SU-DHL-6 (cell line): Measurements from ENCODE around the gene UMAD1.

Experiments used
- H2AFZ ChIP-seq: fragments of 200-600 bp; sonication (generic); 2 replicates; pipeline ENCODE4 v1.6.1; 2014; ENCODE audit warnings: low read depth, mild to moderate bottlenecking, moderate library complexity, mixed read lengths, antibody characterized with exemption, low read length; ENCODE audit not compliant: severe bottlenecking
- H3F3A ChIP-seq: fragments of 200-600 bp; shearing (Covaris generic); 2 replicates; pipeline ENCODE4 v1.6.0; 2016; ENCODE audit warnings: antibody characterized with exemption, mild to moderate bottlenecking; ENCODE audit not compliant: insufficient read depth
- H3K27ac ChIP-seq: fragments of 200-600 bp; sonication (generic); 2 replicates; pipeline ENCODE4 v1.5.1; 2016; ENCODE audit warnings: low read depth, mild to moderate bottlenecking, low read length, moderate library complexity, mixed read lengths
- H3K27me3 ChIP-seq: fragments of 200-600 bp; sonication (generic), shearing (Covaris generic); 2 replicates; pipeline ENCODE4 v1.6.0; 2014; ENCODE audit warnings: mild to moderate bottlenecking, low read length
- H3K36me3 ChIP-seq: fragments of 200-600 bp; sonication (generic); 2 replicates; pipeline ENCODE4 v1.6.1; 2014; ENCODE audit warnings: mild to moderate bottlenecking, low read length, mixed read lengths
- H3K4me2 ChIP-seq: fragments of 300-600, 200-600 bp; shearing (Covaris generic), sonication (generic); 2 replicates; pipeline ENCODE4 v1.6.0; 2014; ENCODE audit warnings: low read length, low read depth, mild to moderate bottlenecking; ENCODE audit not compliant: poor library complexity, severe bottlenecking
- H3K4me3 ChIP-seq: fragments of 200-600 bp; sonication (generic); 2 replicates; pipeline ENCODE4 v1.5.1; 2014; ENCODE audit warnings: antibody characterized with exemption, low read length, mild to moderate bottlenecking, mixed read lengths; ENCODE audit not compliant: insufficient read depth, poor library complexity, severe bottlenecking
- H3K79me2 ChIP-seq: fragments of 200-600 bp; sonication (generic); 2 replicates; pipeline ENCODE4 v1.6.1; 2014; ENCODE audit warnings: mild to moderate bottlenecking, low read length, moderate library complexity; ENCODE audit not compliant: insufficient read depth
- H3K9ac ChIP-seq: fragments of 200-600 bp; sonication (generic); 2 replicates; pipeline ENCODE4 v1.7.0; 2014; ENCODE audit warnings: mild to moderate bottlenecking, low read length
- H3K9me2 ChIP-seq: fragments of 200-600 bp; sonication (generic); replicated peaks from 2 replicates; pipeline ENCODE4 v1.6.1; 2014; ENCODE audit warnings: low read length; ENCODE audit not compliant: insufficient read depth
- H3K9me3 ChIP-seq: fragments of 200-600 bp; sonication (generic); 2 replicates; pipeline ENCODE4 v1.6.1; 2014; ENCODE audit warnings: low read length, mixed read lengths; ENCODE audit not compliant: insufficient read depth
- H4K20me1 ChIP-seq: fragments of 200-600 bp; sonication (generic); 2 replicates; pipeline ENCODE4 v1.6.1; 2014; ENCODE audit warnings: low read depth, mild to moderate bottlenecking, antibody characterized with exemption, low read length, moderate library complexity, mixed read lengths
- CTCF ChIP-seq: fragments of 200-600 bp; sonication (generic); IDR thresholded peaks from one replicate; pipeline ENCODE4 v1.5.1; 2017; ENCODE audit warnings: antibody characterized with exemption, mild to moderate bottlenecking, low read length, moderate library complexity; ENCODE audit not compliant: insufficient read depth, poor library complexity, severe bottlenecking
- EZH2phosphoT487 ChIP-seq: fragments of 200-600 bp; sonication (generic), shearing (Covaris generic); conservative IDR thresholded peaks from 2 replicates; pipeline ENCODE4 v1.6.1; 2018; ENCODE audit warnings: mild to moderate bottlenecking, antibody characterized with exemption, low read length, moderate library complexity, mixed read lengths

The UMAD1 gene

GRCh38 chr7:7792056-7792455 is 151.5 kb downstream of the UMAD1 start:
- H2AFZ ChIP-seq = no peak overlapping the region
- no peaks in the 10 kb centered on the region for H3F3A ChIP-seq
- H3K79me2 ChIP-seq = no peaks in the 10 kb centered on the region
- no peaks in the 10 kb centered on the region for H3K9me3 ChIP-seq
- H4K20me1 ChIP-seq = no peaks in the 10 kb centered on the region
- H3K9me2 ChIP-seq = no peaks in the 10 kb centered on the region
- H3K27me3 ChIP-seq = no peaks in the 10 kb centered on the region
- no peak overlapping the region for H3K4me3 ChIP-seq
- no peak overlapping the region for H3K4me2 ChIP-seq
- no peaks in the 10 kb centered on the region for H3K36me3 ChIP-seq
- H3K27ac ChIP-seq = no peak overlapping the region
- H3K9ac ChIP-seq = no peak overlapping the region
- TF ChIP-seq EZH2phosphoT487 (no peak), CTCF (no peak)

DNA sequence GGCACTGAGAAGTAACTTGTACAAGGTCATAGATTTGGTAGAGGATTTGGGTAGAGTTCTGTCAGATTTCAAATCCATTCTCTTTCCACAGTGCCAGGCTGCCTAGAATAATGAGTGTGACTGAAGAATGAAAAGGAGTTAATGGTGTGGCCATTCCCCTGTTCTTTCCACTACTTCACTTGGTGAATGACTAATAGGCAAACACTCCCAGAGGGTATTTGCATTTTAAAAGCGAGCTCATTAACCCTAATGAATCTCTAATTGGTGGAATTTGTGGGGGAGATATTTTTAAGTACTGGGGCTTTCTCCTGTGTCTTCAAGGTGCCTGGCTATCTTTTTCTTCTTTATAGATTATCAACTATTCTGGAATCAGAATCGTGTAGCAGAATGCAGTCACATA is 152.7 kb downstream of the UMAD1 start:
- no peaks in the 10 kb centered on the region for H3K9me3 ChIP-seq
- no peak overlapping the region for H3K27ac ChIP-seq
- H3K27me3 ChIP-seq = no peaks in the 10 kb centered on the region
- no peak overlapping the region for H3K4me3 ChIP-seq
- no peaks in the 10 kb centered on the region for H3K36me3 ChIP-seq
- no peaks in the 10 kb centered on the region for H4K20me1 ChIP-seq
- no peaks in the 10 kb centered on the region for H3K79me2 ChIP-seq
- H2AFZ ChIP-seq = no peak overlapping the region
- H3K9ac ChIP-seq = no peak overlapping the region
- TF ChIP-seq EZH2phosphoT487 = no peak
- TF ChIP-seq CTCF = no peak
- H3K4me2 ChIP-seq = no peak overlapping the region
- H3F3A ChIP-seq = no peaks in the 10 kb centered on the region
- no peaks in the 10 kb centered on the region for H3K9me2 ChIP-seq

DNA sequence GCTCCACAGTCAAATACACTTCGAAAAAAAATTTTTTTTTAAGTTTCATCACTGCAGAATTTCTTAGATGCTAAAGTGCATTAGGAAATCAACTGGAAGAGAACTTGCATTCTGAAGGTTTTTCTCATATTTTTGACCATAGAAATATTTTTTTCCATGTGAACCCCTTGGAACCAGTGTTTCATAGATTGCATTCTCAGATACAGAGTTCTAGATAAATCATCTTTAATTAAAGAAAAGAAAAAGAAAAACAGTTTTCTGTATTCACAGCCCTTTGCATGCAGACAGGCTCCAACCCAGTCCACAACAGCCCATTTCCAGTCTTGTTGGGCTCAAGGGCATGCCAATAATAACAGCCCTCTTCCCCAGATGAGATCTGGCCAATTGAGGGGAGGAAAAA is 153.4 kb downstream of the UMAD1 start:
- no peak overlapping the region for H3K4me3 ChIP-seq
- H2AFZ ChIP-seq = no peak overlapping the region
- H3K4me2 ChIP-seq = no peak overlapping the region
- no peak overlapping the region for H3K9ac ChIP-seq
- H4K20me1 ChIP-seq = no peaks in the 10 kb centered on the region
- H3K27ac ChIP-seq = no peak overlapping the region
- no peaks in the 10 kb centered on the region for H3F3A ChIP-seq
- no peaks in the 10 kb centered on the region for H3K27me3 ChIP-seq
- TF ChIP-seq CTCF (no peak), EZH2phosphoT487 (no peak)
- H3K9me3 ChIP-seq = no peaks in the 10 kb centered on the region
- H3K36me3 ChIP-seq = no peaks in the 10 kb centered on the region
- H3K79me2 ChIP-seq = no peaks in the 10 kb centered on the region
- no peaks in the 10 kb centered on the region for H3K9me2 ChIP-seq

DNA sequence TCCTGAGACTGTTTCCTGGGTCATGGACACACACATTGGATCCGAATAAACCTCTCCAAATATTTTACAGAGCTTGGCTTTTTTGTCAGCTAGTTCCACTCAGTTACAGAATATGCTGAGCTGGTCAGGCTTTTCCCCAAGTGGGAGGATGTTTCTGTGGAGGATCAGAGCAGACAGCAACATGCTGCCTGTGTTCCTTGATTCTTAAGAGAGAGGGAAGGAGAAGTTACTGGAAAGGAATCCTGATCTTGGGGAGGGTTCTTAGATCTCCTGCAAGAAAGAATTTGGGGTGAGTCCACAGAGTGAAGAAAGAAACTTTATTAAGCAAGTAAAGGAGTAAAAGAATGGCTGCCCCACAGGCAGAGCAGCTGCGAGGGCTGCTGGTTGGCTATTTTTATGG is 154.7 kb downstream of the UMAD1 start:
- no peak overlapping the region for H2AFZ ChIP-seq
- no peaks in the 10 kb centered on the region for H3K79me2 ChIP-seq
- H3K4me2 ChIP-seq = no peak overlapping the region
- no peaks in the 10 kb centered on the region for H4K20me1 ChIP-seq
- no peaks in the 10 kb centered on the region for H3K36me3 ChIP-seq
- H3K9me3 ChIP-seq = no peaks in the 10 kb centered on the region
- TF ChIP-seq EZH2phosphoT487 = no peak
- TF ChIP-seq CTCF = no peak
- no peaks in the 10 kb centered on the region for H3K27me3 ChIP-seq
- H3K27ac ChIP-seq = no peak overlapping the region
- no peaks in the 10 kb centered on the region for H3F3A ChIP-seq
- no peak overlapping the region for H3K9ac ChIP-seq
- no peaks in the 10 kb centered on the region for H3K9me2 ChIP-seq
- no peak overlapping the region for H3K4me3 ChIP-seq
